ENCODE data around the gene HIRA. TPM values are rescaled to one million over a fixed set of nuclear protein-coding genes. Genes with fewer than 3 reads are reported as not detected.

Gene HIRA
- polyA plus RNA-seq (2013, experiment 1 of 4): 46.2 TPM
- 52.7 TPM for polyA plus RNA-seq (2013, experiment 2 of 4)
- 31.2 TPM for polyA plus RNA-seq (2013, experiment 3 of 4)
- polyA plus RNA-seq (2013, experiment 4 of 4): 36.8 TPM

GRCh38 chr22:19431649-19432132 is at the start of gene HIRA:
TSS of gene HIRA (minus strand) at chr22:19431733. CDS start at chr22:19431476, 257 bp downstream.
- H3K4me1 ChIP-seq (ENCODE audit: control insufficient read depth, insufficient read depth, low read length): peaks cover 6% of the 10 kb centered on the region
- H3K27me3 ChIP-seq (ENCODE audit: control insufficient read depth, insufficient read depth, low read length, poor library complexity, severe bottlenecking): no peaks in the 10 kb centered on the region
- H3K36me3 ChIP-seq (ENCODE audit: control insufficient read depth, insufficient read depth, low read length): peaks cover 14% of the 10 kb centered on the region
- H3K4me3 ChIP-seq (ENCODE audit: insufficient read depth, low read depth, low read length): peak within 1 kb of the TSS; percentile 95
- peak within 1 kb of the TSS; percentile 89 for H3K27ac ChIP-seq (ENCODE audit: insufficient read depth, low read depth, low read length, poor library complexity, severe bottlenecking)
- 0% methylated on average over 66 of the region's 66 CpGs for WGBS, 2 experiments
- H3K9me3 ChIP-seq (ENCODE audit: control insufficient read depth, low read length): no peaks in the 10 kb centered on the region

GRCh38 chr22:19480789-19481188 is 49.3 kb upstream of the HIRA start:
- Histone ChIP-seq H3K36me3 (ENCODE audit: control insufficient read depth, insufficient read depth, low read length) (peaks cover 20% of the 10 kb centered on the region), H3K27ac (ENCODE audit: insufficient read depth, low read depth, low read length, poor library complexity, severe bottlenecking) (no peak overlapping the region), H3K4me3 (ENCODE audit: insufficient read depth, low read depth, low read length) (peak overlapping the region; percentile 70), H3K4me1 (ENCODE audit: control insufficient read depth, insufficient read depth, low read length) (peaks cover 16% of the 10 kb centered on the region), H3K27me3 (ENCODE audit: control insufficient read depth, insufficient read depth, low read length, poor library complexity, severe bottlenecking) (no peaks in the 10 kb centered on the region), H3K9me3 (ENCODE audit: control insufficient read depth, low read length) (no peaks in the 10 kb centered on the region)
- WGBS, 2 experiments: 79 to 80% methylated on average over 10 of the region's 10 CpGs

GRCh38 chr22:19480173-19480568 is 48.6 kb upstream of the HIRA start:
- H3K27ac ChIP-seq (ENCODE audit: insufficient read depth, low read depth, low read length, poor library complexity, severe bottlenecking): no peak overlapping the region
- peaks cover 14% of the 10 kb centered on the region for H3K36me3 ChIP-seq (ENCODE audit: control insufficient read depth, insufficient read depth, low read length)
- H3K27me3 ChIP-seq (ENCODE audit: control insufficient read depth, insufficient read depth, low read length, poor library complexity, severe bottlenecking): no peaks in the 10 kb centered on the region
- H3K9me3 ChIP-seq (ENCODE audit: control insufficient read depth, low read length): no peaks in the 10 kb centered on the region
- H3K4me3 ChIP-seq (ENCODE audit: insufficient read depth, low read depth, low read length): peak overlapping the region; percentile 70
- WGBS, 2 experiments: 1% methylated on average over 15 of the region's 15 CpGs
- peaks cover 16% of the 10 kb centered on the region for H3K4me1 ChIP-seq (ENCODE audit: control insufficient read depth, insufficient read depth, low read length)

GRCh38 chr22:19479355-19480172 is 48.0 kb upstream of the HIRA start, which contains the start of gene CDC45:
TSS of gene CDC45 (plus strand) at chr22:19479920. CDS start at chr22:19479969, 49 bp downstream.
- Histone ChIP-seq H3K27me3 (ENCODE audit: control insufficient read depth, insufficient read depth, low read length, poor library complexity, severe bottlenecking) (no peaks in the 10 kb centered on the region), H3K4me3 (ENCODE audit: insufficient read depth, low read depth, low read length) (peak within 1 kb of the TSS; percentile 70), H3K27ac (ENCODE audit: insufficient read depth, low read depth, low read length, poor library complexity, severe bottlenecking) (peak within 1 kb of the TSS; percentile 99), H3K4me1 (ENCODE audit: control insufficient read depth, insufficient read depth, low read length) (peaks cover 16% of the 10 kb centered on the region), H3K36me3 (ENCODE audit: control insufficient read depth, insufficient read depth, low read length) (peaks cover 11% of the 10 kb centered on the region), H3K9me3 (ENCODE audit: control insufficient read depth, low read length) (no peaks in the 10 kb centered on the region)
- WGBS, 2 experiments: 0 to 1% methylated on average over 49 to 50 of the region's 50 CpGs

- Histone ChIP-seq H3K27ac (ENCODE audit: insufficient read depth, low read depth, low read length, poor library complexity, severe bottlenecking) (peak within 1 kb of the TSS; percentile 99), H3K9me3 (ENCODE audit: control insufficient read depth, low read length) (no peaks in the 10 kb centered on the region), H3K4me3 (ENCODE audit: insufficient read depth, low read depth, low read length) (peak within 1 kb of the TSS; percentile 70), H3K36me3 (ENCODE audit: control insufficient read depth, insufficient read depth, low read length) (peaks cover 5% of the 10 kb centered on the region), H3K4me1 (ENCODE audit: control insufficient read depth, insufficient read depth, low read length) (peaks cover 16% of the 10 kb centered on the region), H3K27me3 (ENCODE audit: control insufficient read depth, insufficient read depth, low read length, poor library complexity, severe bottlenecking) (no peaks in the 10 kb centered on the region)
- 0% methylated on average over 41 to 42 of the region's 42 CpGs for WGBS, 2 experiments
These were observed 47.4 kb upstream of the HIRA start, which contains the start of gene UFD1 for GRCh38 chr22:19478901-19479354. TSS of gene UFD1 (minus strand) at chr22:19479193. CDS start at chr22:19479085, 108 bp downstream.

GRCh38 chr22:19478045-19478900 is 46.7 kb upstream of the HIRA start:
- Histone ChIP-seq H3K4me1 (ENCODE audit: control insufficient read depth, insufficient read depth, low read length) (peaks cover 16% of the 10 kb centered on the region), H3K27me3 (ENCODE audit: control insufficient read depth, insufficient read depth, low read length, poor library complexity, severe bottlenecking) (no peaks in the 10 kb centered on the region), H3K9me3 (ENCODE audit: control insufficient read depth, low read length) (no peaks in the 10 kb centered on the region), H3K4me3 (ENCODE audit: insufficient read depth, low read depth, low read length) (peak overlapping the region; percentile 70), H3K36me3 (ENCODE audit: control insufficient read depth, insufficient read depth, low read length) (peaks cover 5% of the 10 kb centered on the region), H3K27ac (ENCODE audit: insufficient read depth, low read depth, low read length, poor library complexity, severe bottlenecking) (peak overlapping the region; percentile 99)
- WGBS, 2 experiments: 6 to 7% methylated on average over 29 to 31 of the region's 31 CpGs

GRCh38 chr22:19477321-19478044 is 46.0 kb upstream of the HIRA start:
- H3K9me3 ChIP-seq (ENCODE audit: control insufficient read depth, low read length): no peaks in the 10 kb centered on the region
- H3K27ac ChIP-seq (ENCODE audit: insufficient read depth, low read depth, low read length, poor library complexity, severe bottlenecking): no peak overlapping the region
- peaks cover 5% of the 10 kb centered on the region for H3K36me3 ChIP-seq (ENCODE audit: control insufficient read depth, insufficient read depth, low read length)
- 77 to 88% methylated on average over 4 of the region's 5 CpGs for WGBS, 2 experiments
- H3K27me3 ChIP-seq (ENCODE audit: control insufficient read depth, insufficient read depth, low read length, poor library complexity, severe bottlenecking): no peaks in the 10 kb centered on the region
- H3K4me3 ChIP-seq (ENCODE audit: insufficient read depth, low read depth, low read length): peak overlapping the region; percentile 70
- H3K4me1 ChIP-seq (ENCODE audit: control insufficient read depth, insufficient read depth, low read length): peaks cover 16% of the 10 kb centered on the region

- no peaks in the 10 kb centered on the region for H3K27me3 ChIP-seq (ENCODE audit: control insufficient read depth, insufficient read depth, low read length, poor library complexity, severe bottlenecking)
- peaks cover 15% of the 10 kb centered on the region for H3K4me1 ChIP-seq (ENCODE audit: control insufficient read depth, insufficient read depth, low read length)
- peaks cover 7% of the 10 kb centered on the region for H3K36me3 ChIP-seq (ENCODE audit: control insufficient read depth, insufficient read depth, low read length)
- H3K4me3 ChIP-seq (ENCODE audit: insufficient read depth, low read depth, low read length): no peak overlapping the region
- 90 to 96% methylated on average over 3 of the region's 3 CpGs for WGBS, 2 experiments
- no peak overlapping the region for H3K27ac ChIP-seq (ENCODE audit: insufficient read depth, low read depth, low read length, poor library complexity, severe bottlenecking)
- H3K9me3 ChIP-seq (ENCODE audit: control insufficient read depth, low read length): no peaks in the 10 kb centered on the region
These were observed 44.5 kb upstream of the HIRA start for GRCh38 chr22:19476023-19476422.

GRCh38 chr22:19473578-19473977 is 42.0 kb upstream of the HIRA start:
- Histone ChIP-seq H3K36me3 (ENCODE audit: control insufficient read depth, insufficient read depth, low read length) (peaks cover 20% of the 10 kb centered on the region), H3K4me1 (ENCODE audit: control insufficient read depth, insufficient read depth, low read length) (peaks cover 5% of the 10 kb centered on the region), H3K27me3 (ENCODE audit: control insufficient read depth, insufficient read depth, low read length, poor library complexity, severe bottlenecking) (no peaks in the 10 kb centered on the region), H3K9me3 (ENCODE audit: control insufficient read depth, low read length) (no peaks in the 10 kb centered on the region), H3K27ac (ENCODE audit: insufficient read depth, low read depth, low read length, poor library complexity, severe bottlenecking) (no peak overlapping the region), H3K4me3 (ENCODE audit: insufficient read depth, low read depth, low read length) (no peak overlapping the region)
- 91 to 95% methylated on average over 3 of the region's 3 CpGs for WGBS, 2 experiments

Data from ectodermal cell (in vitro differentiated cells).